NAMALWA (cell line): ENCODE data around the gene RPUSD2.

Experiments used
- DNase-seq: peaks from one replicate; pipeline ENCODE4 v3.0.0-alpha.2; 2015; ENCODE audit warnings: low spot score

The RPUSD2 gene, protein sequence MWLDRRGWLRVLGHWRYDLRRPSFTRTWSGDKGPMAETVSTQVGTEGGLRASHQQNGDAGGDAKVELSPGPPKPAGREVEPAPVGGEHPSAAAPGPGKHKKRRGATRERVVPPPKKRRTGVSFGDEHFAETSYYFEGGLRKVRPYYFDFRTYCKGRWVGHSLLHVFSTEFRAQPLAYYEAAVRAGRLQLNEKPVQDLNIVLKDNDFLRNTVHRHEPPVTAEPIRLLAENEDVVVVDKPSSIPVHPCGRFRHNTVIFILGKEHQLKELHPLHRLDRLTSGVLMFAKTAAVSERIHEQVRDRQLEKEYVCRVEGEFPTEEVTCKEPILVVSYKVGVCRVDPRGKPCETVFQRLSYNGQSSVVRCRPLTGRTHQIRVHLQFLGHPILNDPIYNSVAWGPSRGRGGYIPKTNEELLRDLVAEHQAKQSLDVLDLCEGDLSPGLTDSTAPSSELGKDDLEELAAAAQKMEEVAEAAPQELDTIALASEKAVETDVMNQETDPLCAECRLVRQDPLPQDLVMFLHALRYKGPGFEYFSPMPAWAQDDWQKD

DNA sequence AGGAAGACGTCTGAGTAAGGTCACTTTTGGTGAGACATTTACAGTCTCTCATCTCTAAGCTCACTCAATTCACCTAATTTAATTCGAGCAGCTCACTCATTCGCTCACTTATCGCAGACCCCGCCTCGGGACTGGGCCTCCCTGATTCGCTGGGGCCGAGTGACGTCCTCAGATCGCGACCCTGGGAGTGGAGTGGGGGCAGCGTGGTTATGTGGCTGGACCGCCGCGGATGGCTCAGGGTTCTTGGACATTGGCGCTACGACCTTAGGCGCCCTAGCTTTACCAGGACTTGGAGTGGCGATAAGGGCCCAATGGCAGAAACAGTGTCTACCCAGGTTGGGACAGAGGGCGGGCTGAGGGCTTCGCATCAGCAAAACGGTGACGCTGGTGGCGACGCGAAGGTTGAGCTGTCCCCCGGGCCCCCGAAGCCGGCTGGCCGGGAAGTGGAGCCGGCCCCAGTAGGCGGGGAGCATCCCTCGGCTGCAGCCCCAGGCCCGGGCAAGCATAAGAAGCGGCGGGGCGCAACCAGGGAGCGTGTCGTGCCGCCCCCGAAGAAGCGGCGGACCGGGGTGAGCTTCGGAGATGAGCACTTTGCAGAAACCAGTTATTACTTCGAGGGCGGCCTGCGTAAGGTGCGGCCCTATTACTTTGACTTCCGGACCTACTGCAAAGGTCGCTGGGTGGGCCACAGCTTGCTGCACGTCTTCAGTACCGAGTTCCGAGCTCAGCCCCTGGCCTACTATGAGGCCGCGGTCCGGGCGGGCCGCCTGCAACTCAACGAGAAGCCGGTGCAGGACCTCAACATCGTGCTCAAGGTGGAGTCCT is at the start of gene RPUSD2:
Gene RPUSD2 (plus strand): TSS at position 171 of the 825 bp plus-strand sequence. CDS start 39 bp downstream, at position 210.
- peak; percentile 96 for DNase-seq

DNA sequence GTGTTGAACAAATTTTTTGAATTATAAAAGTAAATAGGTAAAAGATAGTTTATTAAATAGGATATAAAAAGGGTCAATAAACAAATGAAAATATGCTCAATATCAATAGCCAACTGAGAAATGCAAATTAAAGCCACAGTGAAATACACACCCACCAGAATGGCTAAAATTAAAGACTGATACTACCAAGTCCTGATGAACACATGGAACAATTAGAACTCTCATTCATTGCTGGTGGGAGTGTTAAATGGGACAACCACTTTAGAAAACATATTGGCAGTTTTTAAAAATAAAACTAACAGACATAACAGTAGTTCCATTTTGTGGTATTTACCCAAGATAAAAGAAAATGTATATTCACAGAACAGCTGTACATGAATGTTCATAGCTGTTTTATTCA is 45.5 kb upstream of the RPUSD2 start:
- DNase-seq: no peak

DNA sequence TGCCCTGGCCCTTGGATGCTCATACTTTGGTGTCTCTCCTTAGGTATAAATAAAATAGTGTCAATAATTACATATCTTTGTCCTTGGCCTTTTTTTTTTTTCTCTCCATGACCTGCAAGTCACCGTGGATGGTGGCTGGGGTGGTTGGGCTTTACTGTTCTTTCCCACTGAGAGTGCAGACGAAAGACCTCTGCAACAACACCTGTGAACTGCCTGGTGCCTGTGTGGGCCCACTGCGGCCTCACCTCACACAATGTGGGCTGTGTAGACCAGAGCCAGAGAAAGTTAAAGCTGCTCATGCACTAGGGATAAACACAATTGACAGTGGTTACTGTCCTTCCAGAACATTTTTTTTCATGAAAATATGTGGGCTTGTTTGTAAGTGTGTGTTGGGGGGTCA is 43.2 kb upstream of the RPUSD2 start:
- no peak for DNase-seq

DNA sequence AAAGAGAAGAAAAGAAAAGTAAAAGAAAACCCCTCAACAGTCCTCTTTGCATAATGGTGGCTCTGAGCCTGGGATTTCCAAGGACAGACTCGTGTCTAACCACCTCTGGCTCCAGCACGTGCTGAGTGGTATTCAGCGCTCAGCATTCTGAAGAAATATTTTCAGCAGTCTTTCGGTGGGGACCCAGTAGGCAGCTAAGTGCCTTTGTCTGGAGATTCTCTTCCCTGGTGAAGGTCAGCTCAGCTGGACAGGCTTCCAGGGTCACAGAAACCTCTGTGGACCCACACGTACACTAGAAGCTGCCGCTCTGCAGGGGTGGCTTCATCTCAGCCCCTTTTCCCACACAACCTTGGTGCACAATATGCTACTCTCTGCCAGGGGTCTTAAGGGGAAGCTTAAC is 40.3 kb upstream of the RPUSD2 start:
- no peak for DNase-seq

DNA sequence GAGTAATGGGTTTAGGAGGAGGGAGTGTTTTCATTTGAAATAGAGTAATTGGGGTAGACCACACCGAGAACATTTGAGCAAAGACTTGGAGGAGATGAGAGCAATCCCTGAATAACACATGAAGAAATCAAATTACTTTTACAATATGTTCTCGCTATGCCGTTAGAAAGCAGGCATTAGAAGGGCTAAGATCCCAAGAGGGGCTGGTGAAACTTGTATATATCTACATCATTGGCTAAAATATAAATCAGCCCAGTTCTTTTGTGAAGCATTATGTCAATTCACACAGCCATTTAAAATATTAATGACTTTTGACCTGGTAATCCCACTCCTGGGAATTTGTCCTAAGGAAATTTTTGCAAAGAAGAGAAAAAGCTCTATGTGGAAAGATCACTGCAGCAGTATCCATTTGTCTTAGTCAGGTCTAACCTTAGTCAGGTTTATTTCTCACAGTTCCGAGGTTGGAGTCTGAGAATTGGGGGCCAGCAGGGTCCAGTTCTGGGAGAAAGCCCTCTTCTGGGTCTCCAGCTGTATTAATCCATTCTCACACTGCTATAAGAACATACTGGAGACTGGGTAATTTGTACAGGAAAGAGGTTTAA is 35.2 kb upstream of the RPUSD2 start:
- DNase-seq: no peak

DNA sequence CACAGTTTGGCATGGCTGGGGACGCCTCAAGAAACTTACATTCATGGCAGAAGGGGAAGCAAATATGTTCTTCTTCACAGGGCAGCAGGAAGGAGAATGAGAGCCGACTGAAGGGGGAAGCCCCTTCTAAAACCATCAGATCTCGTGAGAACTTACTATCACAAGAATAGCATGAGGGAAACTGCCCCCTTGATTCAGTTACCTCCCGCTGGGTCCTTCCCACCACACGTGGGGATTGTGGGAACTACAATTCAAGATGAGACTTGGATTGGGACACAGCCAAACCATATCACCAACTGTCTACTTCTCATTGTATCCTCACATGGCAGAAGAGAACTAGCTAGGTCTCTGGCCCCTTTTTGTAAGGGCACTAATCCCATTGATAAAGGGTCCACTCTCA is 34.7 kb upstream of the RPUSD2 start:
- DNase-seq: no peak

DNA sequence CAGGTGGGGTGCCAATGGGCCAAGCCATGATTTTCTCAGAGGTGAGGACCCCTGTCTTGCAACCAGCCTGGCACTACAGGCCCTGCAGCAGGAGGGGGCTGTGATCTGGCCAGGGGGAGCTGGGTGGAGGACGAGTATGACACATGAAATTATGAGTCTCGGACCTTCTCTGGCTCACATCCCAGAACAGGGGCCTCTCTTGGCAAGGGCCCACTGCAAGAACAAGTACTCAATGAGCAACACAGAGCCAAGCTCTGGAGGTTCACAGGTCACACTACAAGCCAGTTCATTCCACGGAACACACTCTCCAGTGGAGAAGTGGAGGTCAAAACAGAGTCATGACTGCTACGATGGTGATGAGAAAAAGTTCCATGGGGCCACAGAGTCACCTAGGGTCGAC is 32.6 kb upstream of the RPUSD2 start:
- no peak for DNase-seq

DNA sequence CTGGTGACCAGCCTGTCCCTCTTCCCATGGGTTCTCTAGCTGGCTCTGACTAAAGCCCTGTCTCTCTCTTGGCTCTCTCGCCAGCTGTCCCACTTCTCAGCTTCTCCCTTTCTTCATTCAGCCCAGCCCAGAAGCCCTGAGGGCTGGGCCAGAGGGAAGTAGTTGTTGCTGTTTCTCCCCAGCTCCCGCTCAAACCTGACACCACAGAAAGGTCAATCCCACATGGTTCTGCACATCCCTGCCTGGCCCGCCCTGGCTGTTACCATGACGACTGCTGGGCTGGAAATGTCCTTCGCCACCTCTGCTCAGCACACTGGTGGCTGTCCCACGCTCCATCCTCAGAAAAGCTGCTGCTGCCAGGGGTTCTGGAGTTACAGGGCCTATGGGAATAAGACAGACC is 30.1 kb upstream of the RPUSD2 start:
- no peak for DNase-seq

DNA sequence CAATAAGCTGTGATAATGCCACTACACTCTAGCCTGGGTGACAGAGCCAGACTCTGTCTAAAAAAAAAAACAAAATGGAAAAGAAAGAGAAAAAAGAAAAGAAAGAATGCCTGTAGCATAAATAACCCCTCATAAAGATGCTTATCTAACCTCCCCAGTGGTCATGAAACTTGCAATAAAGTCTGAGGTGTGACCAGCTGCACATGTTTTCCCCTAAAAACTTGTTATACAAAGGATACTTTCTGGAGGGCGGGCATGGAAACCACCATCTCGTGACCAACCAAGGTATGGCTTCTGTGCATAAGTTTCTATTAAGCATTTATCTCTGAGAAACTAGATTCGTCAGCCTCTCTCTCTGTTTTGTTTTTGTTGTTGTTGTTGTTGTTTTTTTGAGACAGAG is 26.0 kb upstream of the RPUSD2 start:
- no peak for DNase-seq

DNA sequence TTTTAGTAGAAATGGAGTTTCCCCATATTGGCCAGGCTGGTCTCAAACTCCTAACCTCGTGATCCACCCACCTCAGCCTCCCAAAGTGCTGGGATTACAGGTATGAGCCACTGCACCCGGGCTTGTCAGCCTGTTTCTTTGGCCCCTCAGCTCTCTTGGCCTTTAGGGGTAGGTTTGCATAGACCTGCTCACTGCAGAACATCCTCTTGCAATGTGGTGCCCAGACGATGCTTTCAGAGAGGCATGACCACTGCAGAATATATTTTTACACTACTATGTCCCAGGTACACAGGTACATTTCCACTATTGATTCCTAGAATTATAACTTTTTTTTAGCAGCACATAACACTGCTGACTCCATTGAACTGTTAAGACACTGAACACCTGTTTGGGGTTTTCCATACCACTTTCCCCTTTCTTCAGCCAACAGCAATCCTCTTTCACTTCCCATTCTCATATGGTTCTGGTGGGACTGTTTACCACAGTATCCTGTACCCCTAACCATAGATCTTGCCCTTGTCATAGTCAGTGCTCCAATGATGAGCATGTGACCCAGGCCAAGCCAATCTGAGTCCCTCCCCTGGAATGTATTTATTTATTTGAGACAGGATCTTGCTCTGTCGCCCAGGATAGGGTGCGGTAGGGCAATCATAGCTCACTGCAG is 25.3 kb upstream of the RPUSD2 start:
- DNase-seq: peak; percentile 46

DNA sequence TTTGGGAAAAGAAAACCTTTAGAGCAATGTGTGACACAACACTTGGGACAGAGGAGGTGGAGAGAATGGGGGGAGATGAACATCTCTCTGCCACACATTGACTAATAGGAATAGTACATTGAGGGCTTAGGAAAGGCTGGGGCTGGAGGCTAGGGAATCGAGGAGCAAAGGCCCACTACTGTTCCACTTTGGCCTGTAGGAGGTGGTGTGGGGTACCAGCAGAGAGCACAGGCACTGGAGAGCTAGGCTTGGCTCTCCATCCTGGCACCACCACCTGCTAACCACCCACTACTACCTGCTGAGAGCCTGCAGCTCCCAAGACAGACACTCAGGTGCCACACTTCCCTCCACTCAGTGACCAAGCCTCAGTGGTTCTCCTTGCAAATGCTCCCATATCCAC is 23.6 kb upstream of the RPUSD2 start:
- DNase-seq: no peak

DNA sequence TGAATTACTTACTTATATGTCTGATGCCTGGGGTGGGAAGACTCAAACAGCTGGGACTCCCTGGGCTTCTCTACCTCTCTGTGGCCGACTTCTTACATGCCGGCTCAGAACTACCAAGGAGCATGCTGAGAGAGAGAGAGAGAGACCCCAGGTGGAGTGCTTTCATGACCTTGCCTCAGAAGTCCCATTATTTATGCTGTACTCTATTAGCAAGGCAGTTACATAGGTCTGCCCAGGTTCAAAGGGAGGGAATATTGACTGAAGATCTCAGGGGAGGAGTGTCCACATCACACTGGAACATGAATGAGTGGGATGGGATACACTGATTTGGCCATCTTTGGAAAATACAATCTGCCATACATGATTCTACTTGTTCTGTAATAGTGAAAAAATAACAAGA is 20.5 kb upstream of the RPUSD2 start:
- no peak for DNase-seq

DNA sequence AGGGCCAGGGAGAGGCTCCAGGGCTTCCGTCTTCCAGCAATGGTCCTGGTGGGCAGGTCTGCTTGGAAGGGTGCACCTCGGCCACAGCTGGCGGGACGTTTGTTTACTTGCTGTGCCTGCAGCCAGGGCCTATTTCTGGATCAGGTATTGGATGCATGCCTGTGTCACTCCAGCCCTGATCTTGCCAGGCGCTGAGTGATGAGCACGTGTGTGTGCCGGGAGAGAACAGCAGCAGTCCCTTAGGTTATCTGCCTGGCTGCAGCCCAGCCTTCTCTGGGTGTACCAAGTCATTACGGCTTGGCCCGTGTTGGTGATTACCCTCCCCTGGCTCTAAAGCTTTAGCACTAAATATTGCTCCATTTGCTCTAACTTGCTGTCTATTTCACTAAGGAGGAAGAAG is 19.2 kb upstream of the RPUSD2 start:
- DNase-seq: no peak

DNA sequence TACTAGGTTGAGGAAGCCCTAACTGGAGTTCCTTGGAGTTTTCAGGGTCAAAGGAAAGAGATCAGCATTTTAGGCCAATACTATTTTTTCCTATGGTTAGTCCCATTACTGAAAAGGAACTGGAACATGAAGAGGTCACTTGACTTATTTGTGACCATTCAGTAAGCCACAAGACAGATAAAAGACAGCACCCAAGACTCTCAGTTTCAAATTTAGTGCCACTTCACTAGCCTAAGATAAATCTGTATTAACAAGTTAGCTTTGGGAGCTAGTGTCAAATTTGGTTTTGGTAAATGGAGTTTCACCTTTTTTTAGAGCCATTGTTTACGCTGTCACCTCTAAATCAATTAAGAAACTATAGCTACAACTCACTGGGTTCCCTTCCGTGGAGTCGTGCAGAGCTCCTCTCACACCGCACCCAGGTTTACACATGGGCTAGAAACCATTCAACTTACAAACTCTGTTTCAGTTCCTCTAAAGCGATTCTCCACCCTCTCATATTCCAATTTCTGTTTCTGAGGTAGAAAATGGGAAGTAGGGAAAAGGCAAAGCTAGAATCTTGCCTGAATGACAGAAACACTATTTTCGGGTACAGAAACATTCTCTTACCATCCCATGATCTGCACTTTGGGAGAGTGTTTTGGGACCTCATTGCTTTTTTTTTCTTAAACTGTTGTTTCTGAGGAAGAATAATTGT is 18.6 kb upstream of the RPUSD2 start:
- peak; percentile 45 for DNase-seq

DNA sequence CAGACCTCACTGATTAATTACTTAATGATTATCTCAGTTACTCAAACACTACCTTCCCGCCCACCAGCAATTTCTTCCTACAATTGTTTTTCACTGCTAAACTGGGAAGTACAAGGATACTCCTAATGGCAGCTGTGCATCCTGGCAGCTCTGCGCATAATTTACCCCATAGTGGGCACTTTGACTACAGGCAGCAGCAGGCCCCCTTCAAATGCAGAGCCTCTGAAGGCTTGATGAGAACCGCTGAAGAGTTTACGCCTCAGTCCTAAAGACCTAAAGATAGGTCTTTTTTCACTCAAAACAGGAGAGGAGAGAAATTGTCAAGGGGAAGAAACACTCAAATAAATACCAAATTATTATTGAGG is 15.0 kb upstream of the RPUSD2 start:
- no peak for DNase-seq

DNA sequence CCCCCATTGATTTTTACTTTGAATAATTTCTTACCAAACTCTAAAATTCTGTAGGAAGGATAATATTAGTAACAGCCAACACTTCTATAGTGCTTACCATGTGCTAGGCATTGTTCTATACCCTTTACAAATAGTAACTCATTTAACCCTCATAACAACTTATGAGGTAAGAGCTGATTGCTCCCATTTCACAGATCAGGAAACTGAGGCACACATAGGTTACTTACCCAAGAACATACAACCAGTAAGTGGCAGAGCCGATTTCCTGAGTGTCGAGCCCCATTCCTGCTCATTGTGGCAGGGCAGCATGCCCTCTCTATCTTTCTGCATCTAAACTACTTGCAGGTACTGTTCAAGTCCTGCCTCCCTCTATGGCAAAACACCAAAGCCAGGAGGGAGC is 13.2 kb upstream of the RPUSD2 start:
- no peak for DNase-seq

DNA sequence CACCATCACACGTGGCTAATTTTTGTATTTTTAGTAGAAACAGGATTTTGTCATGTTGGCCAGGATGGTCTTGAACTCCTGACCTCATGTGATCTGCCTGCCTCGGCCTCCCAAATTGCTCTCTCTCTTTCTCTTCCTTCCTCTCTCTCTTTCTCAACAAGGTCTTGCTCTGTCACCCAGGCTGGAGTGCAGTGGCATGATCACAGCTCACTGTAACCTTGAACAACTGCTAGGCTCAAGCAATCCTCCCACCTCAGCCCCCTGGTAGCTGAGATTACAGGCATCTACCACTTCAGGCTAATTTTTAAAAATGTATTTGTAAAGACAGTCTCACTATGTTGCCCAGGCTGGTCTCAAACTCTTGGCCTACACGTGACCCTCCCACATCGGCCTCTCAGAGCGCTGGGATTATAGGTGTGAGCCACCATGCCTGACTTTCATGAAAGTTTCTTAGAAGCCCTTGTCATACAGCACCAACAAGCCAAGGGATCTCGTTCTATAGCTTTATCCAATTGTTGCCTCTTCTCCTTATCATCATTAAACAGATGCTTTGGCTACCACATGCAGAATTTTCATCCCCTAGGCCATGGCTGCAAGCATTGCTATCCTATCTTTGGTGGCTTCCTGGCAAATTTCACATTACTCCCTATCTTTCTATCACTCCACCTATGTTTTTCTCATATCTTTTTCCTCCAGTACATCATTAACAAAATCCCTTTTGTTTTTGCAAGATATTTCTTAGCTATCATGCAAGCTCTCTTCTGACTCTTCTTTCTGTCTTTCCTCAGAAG is 10.0 kb upstream of the RPUSD2 start:
- DNase-seq: no peak

DNA sequence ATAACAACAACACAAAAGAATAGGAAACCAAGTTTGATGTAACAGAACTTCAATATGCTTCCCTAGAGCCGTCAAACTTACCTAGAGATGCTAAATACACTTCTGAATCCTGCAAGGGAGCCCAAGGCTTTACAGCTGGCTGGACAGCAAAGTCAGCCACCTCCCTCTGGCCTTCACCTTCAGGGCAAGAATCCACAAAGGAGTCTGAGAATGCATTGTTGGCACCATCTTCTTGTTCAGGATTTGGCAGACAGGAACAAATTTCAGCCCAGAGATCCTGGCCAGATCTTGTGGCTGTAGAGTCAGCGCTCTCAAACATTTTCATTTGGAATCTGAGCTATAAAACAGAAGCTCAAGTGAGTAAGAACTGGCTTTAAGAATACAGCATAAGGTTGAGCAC is 6.4 kb upstream of the RPUSD2 start:
- no peak for DNase-seq

DNA sequence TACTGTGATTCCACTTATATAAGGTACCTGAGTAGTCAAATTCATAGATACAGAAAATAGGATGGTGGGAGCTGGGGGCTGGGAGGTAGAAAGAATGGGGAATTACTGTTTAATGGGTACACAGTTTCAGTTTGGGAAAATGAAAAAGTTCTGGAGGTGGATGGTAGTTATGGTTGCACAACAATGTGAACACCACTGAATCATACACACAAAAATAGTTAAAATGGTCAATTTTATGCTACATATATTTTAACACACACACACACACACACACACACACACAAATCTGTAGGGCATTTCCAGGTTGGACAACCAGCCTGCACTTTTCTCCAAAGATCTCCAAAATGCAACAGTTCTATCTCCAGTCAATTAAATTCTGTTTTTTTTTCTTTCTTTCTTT is 5.7 kb upstream of the RPUSD2 start:
- no peak for DNase-seq

DNA sequence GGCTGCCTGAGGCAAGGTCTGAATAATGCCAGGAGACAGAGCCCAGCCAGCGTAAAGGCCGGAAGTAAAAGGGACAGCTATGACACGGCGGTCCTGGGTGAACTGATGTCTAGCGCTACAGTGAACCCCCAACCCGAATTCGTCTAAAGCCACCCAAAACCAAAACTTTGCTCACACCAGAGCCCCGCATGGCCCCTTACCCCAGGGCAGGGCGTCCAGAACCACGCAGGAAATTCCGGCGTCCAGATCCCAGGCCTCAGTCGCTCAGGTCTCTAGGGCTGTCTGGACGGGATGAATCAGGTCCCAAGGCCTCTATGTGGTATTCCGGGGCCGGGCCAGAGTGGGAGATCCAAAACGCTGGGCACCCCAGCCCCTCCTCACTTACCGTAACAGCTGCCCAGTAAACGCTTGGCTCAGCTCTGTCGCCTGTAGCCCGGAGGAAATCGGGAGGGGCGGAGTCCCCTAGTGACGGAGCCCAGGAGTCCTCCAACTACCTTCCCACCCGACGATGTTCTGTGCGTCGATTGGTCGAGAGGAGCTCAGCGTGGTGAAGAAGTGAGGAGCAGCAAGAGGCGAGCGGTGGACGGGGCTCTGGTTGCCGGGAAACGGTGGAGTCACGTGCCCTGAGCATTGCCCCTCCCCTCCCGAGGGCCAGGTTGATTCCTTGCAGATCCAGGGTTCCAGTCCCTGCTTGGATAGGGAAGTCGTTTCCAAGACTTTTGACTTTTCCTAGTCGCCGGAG is 4.3 kb upstream of the RPUSD2 start, which contains the start of gene CCDC32:
Gene CCDC32 (minus strand): TSS at position 452 of the 742 bp plus-strand sequence. CDS start 2,027 bp downstream, outside the sequence.
- DNase-seq: peak; percentile 100
